Kidney (tissue), 14 donors: ENCODE measurements around the gene ELAC2. TPM values are rescaled to one million over a fixed set of nuclear protein-coding genes. Genes with fewer than 3 reads are reported as not detected.

Experiments
- DNase-seq, 5 donors: peaks; one replicate each; pipeline ENCODE4 v3.0.0-alpha.2; 2013 to 2020
- FAIRE-seq: peaks from 2 replicates; lab custom pipeline; 2012; peaks lifted over from hg19 to GRCh38; lab: Jason Lieb, UNC
- H3K27ac ChIP-seq, 2 donors: one replicate each; pipeline ENCODE4 v1.7.0; 2013; ENCODE audit warnings: low read depth in 2 of 2, low read length in 2 of 2, inconsistent platforms in 1 of 2
- H3K27me3 ChIP-seq: one replicate; pipeline ENCODE4 v1.7.1; 2013; ENCODE audit warnings: low read length, inconsistent platforms; ENCODE audit not compliant: control insufficient read depth, insufficient read depth
- H3K36me3 ChIP-seq, 3 donors: one replicate each; pipeline versions ENCODE4 v1.7.0 to v1.7.1; 2013; ENCODE audit warnings: low read length in 3 of 3, control low read depth in 1 of 3, inconsistent platforms in 1 of 3; ENCODE audit not compliant: insufficient read depth in 3 of 3, control insufficient read depth in 2 of 3
- H3K4me1 ChIP-seq, 3 donors: one replicate each; pipeline versions ENCODE4 v1.7.0 to v1.7.1; 2013; ENCODE audit warnings: low read length in 3 of 3, inconsistent platforms in 1 of 3, low read depth in 1 of 3; ENCODE audit not compliant: control insufficient read depth in 2 of 3, insufficient read depth in 2 of 3
- H3K4me3 ChIP-seq, 3 donors: one replicate each; pipeline versions ENCODE4 v1.7.0 to v1.8.1; 2013; ENCODE audit warnings: low read length in 3 of 3, control low read depth in 1 of 3, inconsistent platforms in 1 of 3
- H3K9ac ChIP-seq, 3 donors: one replicate each; pipeline versions ENCODE4 v1.7.0 to v1.7.1; 2013; ENCODE audit warnings: low read length in 3 of 3, control low read depth in 1 of 3, inconsistent platforms in 1 of 3
- H3K9me3 ChIP-seq, 3 donors: one replicate each; pipeline versions ENCODE4 v1.7.0 to v1.7.1; 2013; ENCODE audit warnings: low read length in 3 of 3, control low read depth in 1 of 3, inconsistent platforms in 1 of 3; ENCODE audit not compliant: control insufficient read depth in 2 of 3, insufficient read depth in 1 of 3
- CTCF ChIP-seq: IDR thresholded peaks from 3 replicates; pipeline ENCODE4 v1.5.1; 2012; ENCODE audit warnings: mild to moderate bottlenecking, moderate library complexity, borderline replicate concordance; ENCODE audit not compliant: insufficient read depth; ENCODE audit errors: extremely low read depth
- intact Hi-C: fragments of 100-400 bp; cut with DNase I; formaldehyde crosslinking; loops from one replicate; pipeline ENCODE4 v1.11.1; 2022
- polyA plus RNA-seq: library from polyadenylated mRNA; stranded (reverse); fragments of 350-450 nt; fragmentation: Illumina TruSeq; extraction: RNeasy Lipid Tissue Mini Kit (QIAGEN cat#74804); gene quantifications from one replicate; pipeline ENCODE4 v1.2.3, GENCODE V29; 2014; ENCODE audit warnings: low read depth, low replicate concordance; ENCODE audit not compliant: insufficient read depth
- total RNA-seq: library from RNA; stranded (reverse); fragmentation: NEBNext Ultra II Directional; extraction: Animal tissue kit (Norgen Biotek cat#: 25700); gene quantifications from one replicate; pipeline ENCODE4 v1.2.1, GENCODE V29; 2021
- donor health status: control.
- donor health status: control.
- donor health status: control.
- donor health status: control.
- donor health status: control.
- donor health status: DM: yes; HTN: yes; CAD: no.
- donor health status: Normal renal cell carcinoma (clear cell type).

The ELAC2 gene
- total and polyA plus RNA-seq, 2 donors from 2014 or later, result 29.7 to 57.4 TPM

- TF ChIP-seq CTCF, result no peak
- no peaks in the 10 kb centered on the region for H3K4me1 ChIP-seq
- H3K9me3 ChIP-seq, result no peaks in the 10 kb centered on the region
- no peaks in the 10 kb centered on the region for H3K27me3 ChIP-seq
- no peaks in the 10 kb centered on the region for H3K36me3 ChIP-seq
- H3K9ac ChIP-seq, result no peak overlapping the region
- peak overlapping the region in 1 of 3 donors; percentile 16 for H3K4me3 ChIP-seq
- no peak for FAIRE-seq
- intact Hi-C loops, result no loop called here
- no peak overlapping the region for H3K27ac ChIP-seq
- DNase-seq, result peak in 4 of 5 donors; percentile 31 to 62 (median 50)
Measured at GRCh38 chr17:12974005-12974531, 43.8 kb downstream of the ELAC2 start.

GRCh38 chr17:12973496-12974004, 44.3 kb downstream of the ELAC2 start:
- no peak for TF ChIP-seq CTCF
- intact Hi-C loops, result no loop called here
- Histone ChIP-seq H3K4me1 (no peaks in the 10 kb centered on the region), H3K27me3 (no peaks in the 10 kb centered on the region), H3K9me3 (no peaks in the 10 kb centered on the region), H3K4me3 (peak overlapping the region in 1 of 3 donors; percentile 16), H3K36me3 (no peaks in the 10 kb centered on the region), H3K27ac (no peak overlapping the region), H3K9ac (no peak overlapping the region)
- DNase-seq, result peak in 1 of 5 donors; percentile 26
- no peak for FAIRE-seq

GRCh38 chr17:12967962-12968361, 49.9 kb downstream of the ELAC2 start:
- DNase-seq (no peak), FAIRE-seq (no peak)
- no peaks in the 10 kb centered on the region for H3K27me3 ChIP-seq
- intact Hi-C loops, result no loop called here
- no peak overlapping the region for H3K4me3 ChIP-seq
- H3K27ac ChIP-seq, result no peak overlapping the region
- H3K4me1 ChIP-seq, result no peaks in the 10 kb centered on the region
- H3K9me3 ChIP-seq, result no peaks in the 10 kb centered on the region
- H3K36me3 ChIP-seq, result no peaks in the 10 kb centered on the region
- H3K9ac ChIP-seq, result no peak overlapping the region
- TF ChIP-seq CTCF, result no peak
